Measurements from ENCODE around the gene PLXNB2.

GRCh38 chr22:50258361-50259292, 48.8 kb downstream of the PLXNB2 start:
- TF ChIP-seq CTCF (IDR thresholded peaks at IDR 0.05; ENCODE audit: borderline replicate concordance, extremely low read depth, low read length, poor library complexity, severe bottlenecking) (no peak), EZH2 (IDR thresholded peaks at IDR 0.05; ENCODE audit: borderline replicate concordance, low read depth, low read length, severe bottlenecking) (no peak)

All from DND-41 (cell line).